Common myeloid progenitor, CD34-positive (primary cell): ENCODE measurements around the gene FOXJ3.

ENCODE experiments used
- CTCF ChIA-PET: fragments of 350-600 bp; sonication (Branson Sonifier 250); formaldehyde crosslinking; loops from one replicate; lab custom pipeline; 2021; ENCODE audit warnings: antibody characterized with exemption; lab: Charles Lee
- POLR2A ChIA-PET: fragments of 350-600 bp; sonication (Branson Sonifier 250); formaldehyde crosslinking; loops from one replicate; lab custom pipeline; 2021; ENCODE audit warnings: antibody characterized with exemption; lab: Charles Lee
- DNase-seq, 3 donors: peaks; one replicate each; pipeline versions ENCODE4 v3.0.0 to v3.0.0-alpha.2; 2013
- H3K27ac ChIP-seq, 2 experiments: 1 replicate in 1 of 2; 2 replicates in 1 of 2; pipeline ENCODE4 v1.7.0; 2013; ENCODE audit warnings: inconsistent platforms in 2 of 2, low read length in 2 of 2, mild to moderate bottlenecking in 2 of 2, low read depth in 1 of 2, moderate library complexity in 1 of 2; ENCODE audit not compliant: severe bottlenecking in 2 of 2, insufficient read depth in 1 of 2, poor library complexity in 1 of 2
- H3K27me3 ChIP-seq, 5 experiments: replicated peaks in 2 of 5; 1 replicate in 3 of 5; 2 replicates in 2 of 5; pipeline versions ENCODE4 v1.6.1 to v1.7.0; 2013; ENCODE audit warnings: low read length in 4 of 5, mild to moderate bottlenecking in 2 of 5, moderate library complexity in 2 of 5, inconsistent platforms in 1 of 5; ENCODE audit not compliant: insufficient read depth in 5 of 5, control insufficient read depth in 4 of 5
- H3K36me3 ChIP-seq, 4 experiments: 1 replicate in 2 of 4; 2 replicates in 2 of 4; pipeline versions ENCODE4 v1.6.1 to v1.7.0; 2013; ENCODE audit warnings: low read length in 3 of 4, control low read depth in 1 of 4, mild to moderate bottlenecking in 1 of 4; ENCODE audit not compliant: control insufficient read depth in 4 of 4, insufficient read depth in 4 of 4
- H3K4me1 ChIP-seq, 4 experiments: 1 replicate in 3 of 4; 2 replicates in 1 of 4; pipeline versions ENCODE4 v1.6.1 to v1.7.1; 2013; ENCODE audit warnings: low read length in 3 of 4, mild to moderate bottlenecking in 3 of 4, control low read depth in 1 of 4, inconsistent platforms in 1 of 4, moderate library complexity in 1 of 4; ENCODE audit not compliant: control insufficient read depth in 4 of 4, insufficient read depth in 4 of 4; ENCODE audit errors: control extremely low read depth in 1 of 4
- H3K4me3 ChIP-seq, 7 experiments: 1 replicate in 4 of 7; 2 replicates in 3 of 7; pipeline versions ENCODE4 v1.5.1 to v1.7.0; 2013; ENCODE audit warnings: mild to moderate bottlenecking in 7 of 7, low read length in 6 of 7, moderate library complexity in 6 of 7, inconsistent platforms in 2 of 7, low read depth in 2 of 7, control low read depth in 1 of 7; ENCODE audit not compliant: insufficient read depth in 4 of 7, control insufficient read depth in 1 of 7; ENCODE audit errors: extremely low read depth in 1 of 7
- H3K9me3 ChIP-seq, 5 experiments: 1 replicate in 4 of 5; 2 replicates in 1 of 5; pipeline versions ENCODE4 v1.6.1 to v1.7.1; 2013; ENCODE audit warnings: low read length in 4 of 5, mild to moderate bottlenecking in 2 of 5, inconsistent platforms in 1 of 5, low read depth in 1 of 5, moderate library complexity in 1 of 5; ENCODE audit not compliant: control insufficient read depth in 4 of 5, insufficient read depth in 2 of 5; ENCODE audit errors: control extremely low read depth in 1 of 5
- WGBS: methylation state at CpG from one replicate; pipeline ENCODE4 v1.1.5; 2013; ENCODE audit not compliant: insufficient coverage; 5-methylcytosine and 5-hydroxymethylcytosine counted together

The FOXJ3 gene

DNA sequence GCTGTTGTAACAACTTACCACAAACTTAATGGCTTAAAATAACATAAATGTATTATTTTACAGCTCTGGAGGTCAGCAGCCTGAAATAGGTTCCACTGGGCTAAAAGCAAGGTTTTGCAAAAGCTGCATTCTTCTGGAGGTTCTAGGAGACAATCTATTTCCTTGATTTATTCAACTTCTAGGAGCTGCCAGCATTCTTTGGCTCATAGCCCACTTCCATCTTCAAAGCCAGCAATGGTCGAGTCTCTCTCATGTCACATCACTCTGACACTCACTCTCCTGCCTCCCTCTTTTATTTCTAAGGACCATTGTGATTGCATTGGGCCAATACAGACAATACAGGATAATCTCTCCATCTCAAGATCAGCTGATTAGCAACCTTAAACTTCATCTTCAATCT lies 15.1 kb upstream of the FOXJ3 start:
- H3K27ac ChIP-seq, result no peak overlapping the region
- no peaks in the 10 kb centered on the region for H3K27me3 ChIP-seq
- CTCF ChIA-PET, result interaction anchor here (0.8 kb wide), 1 partner anchor 34 kb away, joined by 3 read pairs; no protein-coding TSS in a partner anchor
- no peak for DNase-seq
- WGBS, result 85% methylated on average over 1 of the region's 1 CpG
- no peak overlapping the region for H3K4me3 ChIP-seq
- H3K36me3 ChIP-seq, result no peaks in the 10 kb centered on the region
- H3K4me1 ChIP-seq, result no peaks in the 10 kb centered on the region
- no peaks in the 10 kb centered on the region for H3K9me3 ChIP-seq
- POLR2A ChIA-PET, result no interaction called here

DNA sequence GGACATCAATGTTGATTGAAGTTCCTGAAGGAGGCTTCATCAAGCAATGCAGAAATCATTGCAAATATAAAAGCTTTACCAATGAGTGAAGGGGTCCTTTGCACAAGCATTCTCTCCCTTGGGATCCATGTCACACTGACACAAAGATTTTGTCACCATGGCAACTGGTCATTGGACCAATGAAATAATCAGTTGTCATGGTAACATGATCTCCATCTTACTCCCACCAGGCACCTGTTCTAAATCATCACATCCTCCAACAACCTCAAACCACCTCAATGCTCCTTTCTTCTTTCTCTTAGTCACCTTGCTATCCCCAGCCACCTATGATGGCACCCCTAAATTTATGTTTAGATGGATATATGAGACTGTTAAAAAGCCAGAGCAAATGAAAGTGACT lies 13.5 kb upstream of the FOXJ3 start:
- no peak for DNase-seq
- H3K4me3 ChIP-seq, result no peak overlapping the region
- POLR2A ChIA-PET, result no interaction called here
- no peaks in the 10 kb centered on the region for H3K36me3 ChIP-seq
- CTCF ChIA-PET, result no interaction called here
- H3K9me3 ChIP-seq, result no peaks in the 10 kb centered on the region
- H3K4me1 ChIP-seq, result no peaks in the 10 kb centered on the region
- H3K27ac ChIP-seq, result no peak overlapping the region
- no peaks in the 10 kb centered on the region for H3K27me3 ChIP-seq

DNA sequence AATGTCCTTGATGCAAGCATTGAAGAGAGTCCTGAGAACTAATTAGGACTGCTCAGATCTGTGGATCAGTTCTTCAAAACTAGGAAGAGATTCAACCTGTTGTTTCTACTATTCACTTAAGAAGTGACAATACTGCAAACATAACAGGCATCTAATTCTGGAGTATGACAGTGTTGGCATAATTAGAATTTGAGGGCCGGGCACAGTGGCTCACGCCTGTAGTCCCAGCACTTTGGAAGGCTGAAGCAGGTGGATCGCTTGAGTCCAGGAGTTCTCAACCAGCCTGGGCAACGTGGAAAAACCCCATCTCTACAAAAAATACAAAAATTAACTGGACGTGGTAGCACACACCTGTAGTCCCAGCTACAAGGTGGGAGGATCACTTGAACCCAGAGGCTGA lies 8.0 kb upstream of the FOXJ3 start:
- no peak overlapping the region for H3K27ac ChIP-seq
- POLR2A ChIA-PET, result no interaction called here

DNA sequence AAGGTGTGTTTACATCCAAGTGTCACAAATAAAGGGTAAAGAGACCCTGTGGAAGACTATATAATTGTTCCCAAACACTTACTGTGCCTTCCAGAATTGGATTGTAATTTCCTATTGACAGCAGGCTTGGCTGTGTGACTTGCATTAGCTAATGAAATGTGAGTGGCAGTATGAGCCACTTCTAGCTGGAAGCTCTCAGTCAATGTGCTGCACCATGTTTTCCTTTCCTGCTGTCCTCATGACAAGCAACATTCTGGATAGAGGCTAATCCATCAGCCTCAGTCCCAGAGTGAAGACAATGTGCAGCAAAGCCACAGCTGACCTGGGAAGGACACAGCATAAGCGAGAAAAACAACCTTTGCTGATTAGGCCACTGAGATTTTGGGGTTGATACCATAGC lies 5.9 kb upstream of the FOXJ3 start:
- H3K27ac ChIP-seq, result no peak overlapping the region
- no peaks in the 10 kb centered on the region for H3K9me3 ChIP-seq
- WGBS, result 100% methylated on average over 1 of the region's 1 CpG

More for the DNA sequence above, 8.0 kb upstream of the FOXJ3 start:
- Histone ChIP-seq H3K4me3 (no peak overlapping the region), H3K36me3 (no peaks in the 10 kb centered on the region), H3K27me3 (no peaks in the 10 kb centered on the region), H3K9me3 (no peaks in the 10 kb centered on the region), H3K4me1 (no peaks in the 10 kb centered on the region)
- CTCF ChIA-PET, result interaction anchor here (0.8 kb wide), 1 partner anchor 185 kb away, joined by 3 read pairs; no protein-coding TSS in a partner anchor
- no peak for DNase-seq
- no CpG with 5 or more reads among the region's 5 CpGs for WGBS

DNA sequence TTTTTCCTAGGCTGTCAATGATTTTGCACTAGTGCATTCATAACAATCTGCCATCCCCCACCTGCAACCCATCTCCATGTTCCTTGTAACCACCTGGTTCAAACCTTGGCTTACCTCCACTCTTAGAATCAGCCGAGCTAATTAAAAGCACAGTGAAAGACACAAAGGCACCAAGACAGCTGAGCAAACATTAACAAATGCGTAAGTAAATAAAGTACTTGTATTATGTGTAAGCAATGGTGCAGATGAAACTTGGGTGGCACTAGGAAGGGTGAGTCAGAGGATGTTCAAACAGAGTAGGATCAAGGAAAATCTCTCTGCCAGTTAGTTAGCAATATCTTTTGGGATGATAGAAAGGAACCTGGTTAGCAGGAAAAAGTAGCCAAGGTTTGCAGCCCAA lies 5.1 kb upstream of the FOXJ3 start:
- Histone ChIP-seq H3K27ac (no peak overlapping the region), H3K4me1 (peaks cover 4 to 10% (median 7%) of the 10 kb centered on the region in 4 experiments), H3K9me3 (no peaks in the 10 kb centered on the region), H3K27me3 (no peaks in the 10 kb centered on the region), H3K36me3 (no peaks in the 10 kb centered on the region), H3K4me3 (no peak overlapping the region)
- DNase-seq, result no peak
- ChIA-PET CTCF (interaction anchor here (0.6 to 2.4 kb wide), 3 partner anchors 165 to 486 kb away, joined by 3 to 5 read pairs (median 3); no protein-coding TSS in a partner anchor), POLR2A (no interaction called here)
- 100% methylated on average over 1 of the region's 2 CpGs for WGBS

More for the DNA sequence above, 5.9 kb upstream of the FOXJ3 start:
- POLR2A ChIA-PET, result interaction anchor here (0.5 kb wide), 1 partner anchor 121 kb away, joined by 4 read pairs; no protein-coding TSS in a partner anchor
- Histone ChIP-seq H3K4me1 (peaks cover 3 to 9% (median 5%) of the 10 kb centered on the region in 4 experiments), H3K36me3 (no peaks in the 10 kb centered on the region), H3K4me3 (no peak overlapping the region), H3K27me3 (no peaks in the 10 kb centered on the region)
- CTCF ChIA-PET, result interaction anchor here (2.4 kb wide), 1 partner anchor 167 kb away, joined by 5 read pairs; no protein-coding TSS in a partner anchor
- DNase-seq, result no peak

DNA sequence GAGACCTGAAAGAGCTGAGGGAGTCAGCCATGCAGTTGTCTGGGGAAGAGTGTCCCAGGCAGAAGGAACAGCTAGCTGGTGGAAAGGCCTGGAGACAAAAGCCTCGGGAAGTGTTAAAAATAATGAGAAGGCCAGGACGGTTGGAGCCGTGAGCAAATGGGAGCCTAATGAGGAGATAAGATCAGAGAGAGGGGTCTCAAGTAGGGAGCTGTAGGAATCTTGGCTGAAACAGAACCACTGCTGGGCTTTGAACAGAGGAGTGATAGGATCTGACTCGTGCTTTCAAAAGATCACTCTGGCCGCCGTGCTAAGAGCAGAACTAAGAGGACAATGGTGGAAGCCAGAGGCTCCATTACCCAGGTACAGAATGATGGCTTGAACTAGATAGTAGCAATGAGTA lies 1.9 kb upstream of the FOXJ3 start:
- ChIA-PET POLR2A (no interaction called here), CTCF (interaction anchor here (1.2 to 1.7 kb wide), 2 partner anchors 9 to 21 kb away, joined by 4 to 6 read pairs; no protein-coding TSS in a partner anchor)
- H3K27ac ChIP-seq, result no peak overlapping the region
- H3K4me3 ChIP-seq, result no peak overlapping the region
- no peak for DNase-seq
- no peaks in the 10 kb centered on the region for H3K36me3 ChIP-seq
- no peaks in the 10 kb centered on the region for H3K9me3 ChIP-seq
- H3K27me3 ChIP-seq, result no peaks in the 10 kb centered on the region
- 97% methylated on average over 3 of the region's 6 CpGs for WGBS
- H3K4me1 ChIP-seq, result peaks cover 4 to 28% (median 23%) of the 10 kb centered on the region in 4 experiments

DNA sequence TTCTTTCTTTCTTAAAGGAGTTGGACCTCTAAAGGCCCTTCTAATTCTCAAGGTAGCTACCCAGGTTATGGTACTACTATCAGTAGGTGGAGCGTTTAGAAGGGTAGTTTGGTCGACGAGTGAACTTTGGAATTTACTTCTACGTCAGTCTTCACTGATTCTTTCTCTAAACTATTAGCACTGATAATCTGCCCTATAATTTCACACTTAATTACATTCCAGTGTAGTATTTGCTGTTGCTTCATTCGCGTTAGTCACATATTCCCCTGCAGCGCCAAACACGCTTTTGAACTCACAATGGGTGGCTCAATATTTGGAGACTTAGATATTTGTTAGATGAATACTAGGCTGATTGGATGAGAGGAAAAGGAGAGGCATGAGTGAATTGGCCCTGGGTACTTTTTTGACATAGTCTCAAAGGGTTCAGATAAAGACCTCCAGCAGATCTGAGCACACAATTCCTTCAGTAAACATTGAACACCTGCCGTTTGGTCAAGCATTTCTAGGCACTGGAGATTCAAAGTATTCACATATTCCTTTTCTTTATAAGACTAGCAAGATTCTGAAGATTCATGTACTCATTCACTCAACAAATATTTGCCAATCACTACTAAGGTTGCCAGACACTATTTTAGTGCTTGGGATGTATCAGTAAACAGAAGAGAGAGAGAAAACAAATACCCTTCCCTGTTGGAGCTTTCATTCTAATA lies 929 bp upstream of the FOXJ3 start:
- POLR2A ChIA-PET, result no interaction called here
- no peak for DNase-seq
- Histone ChIP-seq H3K27me3 (no peaks in the 10 kb centered on the region), H3K9me3 (no peaks in the 10 kb centered on the region), H3K36me3 (no peaks in the 10 kb centered on the region), H3K4me3 (peak overlapping the region; percentile 75 to 97 (median 91)), H3K4me1 (peaks cover 4 to 28% (median 23%) of the 10 kb centered on the region in 4 experiments), H3K27ac (peak overlapping the region; percentile 88 to 93)
- 20% methylated on average over 3 of the region's 9 CpGs for WGBS
- CTCF ChIA-PET, result interaction anchor here (1.1 to 1.7 kb wide), 2 partner anchors 10 to 431 kb away, joined by 4 to 6 read pairs; partner anchors contain the start of genes C1orf50 and P3H1
